Activated CD4-positive, alpha-beta T cell treated with anti-CD3 and anti-CD28 coated beads, Interleukin-2, amount 50 U/mL, for 48 hours (primary cell): ENCODE results near the gene CLPTM1L.
"Not testable (repeated sequence)": the region's sequence is repeated elsewhere in the genome, so short reads cannot be mapped to it uniquely, and the experiment has no call there.

Experiments
- DNase-seq, 2 experiments: peaks; one replicate each; pipeline ENCODE4 v3.0.0-alpha.2; 2020

Gene CLPTM1L

GRCh38 chr5:1285883-1286291 lies 59.0 kb downstream of the CLPTM1L start:
- no peak for DNase-seq

GRCh38 chr5:1285141-1285540 lies 59.8 kb downstream of the CLPTM1L start:
- DNase-seq, result no peak

- DNase-seq, result not testable (repeated sequence)
These were observed 60.4 kb downstream of the CLPTM1L start for GRCh38 chr5:1284336-1284970.

GRCh38 chr5:1283729-1284041 lies 61.2 kb downstream of the CLPTM1L start:
- DNase-seq, result not testable (repeated sequence)

- DNase-seq, result not testable (repeated sequence)
These were observed 61.7 kb downstream of the CLPTM1L start for GRCh38 chr5:1282993-1283728.

- DNase-seq, result no peak
These were observed 62.5 kb downstream of the CLPTM1L start for GRCh38 chr5:1282131-1282992.

GRCh38 chr5:1281038-1281882 lies 63.6 kb downstream of the CLPTM1L start:
- DNase-seq, result no peak

- DNase-seq, result no peak
These were observed 64.5 kb downstream of the CLPTM1L start for GRCh38 chr5:1280177-1281037.

- no peak for DNase-seq
These were observed 65.3 kb downstream of the CLPTM1L start for GRCh38 chr5:1279443-1280151.

GRCh38 chr5:1278656-1279442 lies 66.0 kb downstream of the CLPTM1L start:
- no peak for DNase-seq

GRCh38 chr5:1278216-1278615 lies 66.7 kb downstream of the CLPTM1L start:
- DNase-seq, result no peak

GRCh38 chr5:1277781-1278180 lies 67.1 kb downstream of the CLPTM1L start:
- no peak for DNase-seq

GRCh38 chr5:1277331-1277730 lies 67.6 kb downstream of the CLPTM1L start:
- no peak for DNase-seq

- DNase-seq, result no peak
These were observed 68.0 kb downstream of the CLPTM1L start for GRCh38 chr5:1276930-1277329.

GRCh38 chr5:1275397-1276391 lies 69.2 kb downstream of the CLPTM1L start:
- DNase-seq, result not testable (repeated sequence)

- no peak for DNase-seq
These were observed 70.4 kb downstream of the CLPTM1L start for GRCh38 chr5:1274471-1274870.

- no peak for DNase-seq
These were observed 71.2 kb downstream of the CLPTM1L start for GRCh38 chr5:1273745-1274144.

GRCh38 chr5:1272201-1272600 lies 72.7 kb downstream of the CLPTM1L start:
- DNase-seq, result no peak
